Gastrocnemius medialis (tissue), 4 donors: Measurements from ENCODE around the gene SLC35C1. TPM values are rescaled to one million over a fixed set of nuclear protein-coding genes. Genes with fewer than 3 reads are reported as not detected.

Source experiments
- ATAC-seq, 2 donors: fragments of 150-250 bp; one replicate each; pipeline ENCODE4 v1.9.1; 2016
- DNase-seq, 2 donors: peaks; one replicate each; pipeline ENCODE4 v3.0.0-alpha.2; 2019
- H3K27ac ChIP-seq, 4 donors: fragments of 200-600 bp; sonication (generic); 1 replicate in 1 of 4; 2 replicates in 3 of 4; pipeline ENCODE4 v1.5.1; 2016 to 2018; ENCODE audit warnings: mild to moderate bottlenecking in 2 of 4, moderate library complexity in 1 of 4
- H3K27me3 ChIP-seq, 3 donors: fragments of 200-600 bp; sonication (generic) in 2 of 3; 1 replicate in 1 of 3; 2 replicates in 2 of 3; pipeline versions ENCODE4 v1.5.1 to v1.6.0; 2016 to 2019; ENCODE audit warnings: mild to moderate bottlenecking in 1 of 3, moderate library complexity in 1 of 3
- H3K36me3 ChIP-seq, 2 donors: fragments of 200-600 bp; sonication (generic) in 1 of 2; one replicate each; pipeline ENCODE4 v1.5.1; 2017 to 2018
- H3K4me1 ChIP-seq, 2 donors: fragments of 200-600 bp; sonication (generic) in 1 of 2; one replicate each; pipeline ENCODE4 v1.5.1; 2016 to 2017; ENCODE audit warnings: mild to moderate bottlenecking in 2 of 2
- H3K4me3 ChIP-seq, 4 donors: fragments of 200-600 bp; sonication (generic) in 3 of 4; 1 replicate in 1 of 4; 2 replicates in 3 of 4; pipeline ENCODE4 v1.5.1; 2016 to 2019; ENCODE audit warnings: mild to moderate bottlenecking in 2 of 4
- H3K9me3 ChIP-seq, 3 donors: fragments of 200-600 bp; sonication (generic) in 2 of 3; 1 replicate in 1 of 3; 2 replicates in 2 of 3; pipeline ENCODE4 v1.5.1; 2016 to 2019
- POLR2A ChIP-seq, 2 donors: fragments of 450-650 bp; IDR thresholded peaks; one replicate each; pipeline ENCODE4 v1.6.1; 2017; ENCODE audit warnings: antibody characterized with exemption in 2 of 2, mild to moderate bottlenecking in 2 of 2, moderate library complexity in 2 of 2
- in situ Hi-C, 4 donors: fragments of 200-750 bp; cut with MboI; loops; one replicate each; pipeline versions ENCODE4 v1.15.0 to v1.8.0; 2017; ENCODE audit warnings: low sequenced_read_pairs in 4 of 4
- intact Hi-C: fragments of 100-400 bp; cut with DNase I; formaldehyde crosslinking; loops from one replicate; pipeline ENCODE4 v1.15.1; 2023; ENCODE audit warnings: low total_unique reads
- total RNA-seq, 4 donors: library from RNA; depleted of rRNA; stranded (reverse); fragments of >200 nt; gene quantifications; one replicate each; pipeline versions ENCODE4 v1.1.0 to v1.2.3, GENCODE V29; 2016
- TF ChIP-seq, protein P1 (sequence below), 5 experiments: fragments of 450-650 bp in 3 of 5; fragments of 200-600 bp in 2 of 5; sonication (generic) in 2 of 5; IDR thresholded peaks in 4 of 5; conservative IDR thresholded peaks in 1 of 5; 1 replicate in 4 of 5; 2 replicates in 1 of 5; pipeline ENCODE4 v1.5.1; 2016 to 2019; ENCODE audit warnings: antibody characterized with exemption in 5 of 5, mild to moderate bottlenecking in 3 of 5, moderate library complexity in 3 of 5

SLC35C1 gene
- total RNA-seq, 4 donors from 2014 or later = 4.8 to 11.7 (median 7.8) TPM

DNA sequence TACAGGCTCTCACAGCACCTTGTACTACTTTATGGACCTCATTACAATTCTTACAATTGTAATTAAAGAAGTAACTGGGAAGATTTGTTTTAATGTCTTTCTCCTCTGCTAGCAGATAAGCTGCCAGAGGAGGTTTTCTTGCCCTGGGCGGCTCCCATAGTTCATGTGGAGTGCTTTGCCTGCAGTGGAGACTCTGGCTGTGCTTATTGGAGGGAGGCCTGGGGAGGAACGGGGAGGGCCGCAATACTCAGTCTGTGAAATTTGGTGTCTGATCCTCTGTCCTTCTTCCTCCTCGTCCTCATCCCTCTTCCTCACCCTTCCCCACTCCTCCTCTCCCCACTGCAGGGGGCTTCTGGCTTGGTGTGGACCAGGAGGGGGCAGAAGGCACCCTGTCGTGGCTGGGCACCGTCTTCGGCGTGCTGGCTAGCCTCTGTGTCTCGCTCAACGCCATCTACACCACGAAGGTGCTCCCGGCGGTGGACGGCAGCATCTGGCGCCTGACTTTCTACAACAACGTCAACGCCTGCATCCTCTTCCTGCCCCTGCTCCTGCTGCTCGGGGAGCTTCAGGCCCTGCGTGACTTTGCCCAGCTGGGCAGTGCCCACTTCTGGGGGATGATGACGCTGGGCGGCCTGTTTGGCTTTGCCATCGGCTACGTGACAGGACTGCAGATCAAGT is 5.6 kb downstream of the SLC35C1 start:
- H3K27ac ChIP-seq = no peak overlapping the region
- intact Hi-C loops (no loop called here), in situ Hi-C loops (no loop called here)
- H3K27me3 ChIP-seq = no peaks in the 10 kb centered on the region
- DNase-seq = no peak
- no peak for ATAC-seq
- TF ChIP-seq POLR2A (IDR thresholded peaks at IDR 0.05) = no peak
- TF ChIP-seq, protein P1, sequence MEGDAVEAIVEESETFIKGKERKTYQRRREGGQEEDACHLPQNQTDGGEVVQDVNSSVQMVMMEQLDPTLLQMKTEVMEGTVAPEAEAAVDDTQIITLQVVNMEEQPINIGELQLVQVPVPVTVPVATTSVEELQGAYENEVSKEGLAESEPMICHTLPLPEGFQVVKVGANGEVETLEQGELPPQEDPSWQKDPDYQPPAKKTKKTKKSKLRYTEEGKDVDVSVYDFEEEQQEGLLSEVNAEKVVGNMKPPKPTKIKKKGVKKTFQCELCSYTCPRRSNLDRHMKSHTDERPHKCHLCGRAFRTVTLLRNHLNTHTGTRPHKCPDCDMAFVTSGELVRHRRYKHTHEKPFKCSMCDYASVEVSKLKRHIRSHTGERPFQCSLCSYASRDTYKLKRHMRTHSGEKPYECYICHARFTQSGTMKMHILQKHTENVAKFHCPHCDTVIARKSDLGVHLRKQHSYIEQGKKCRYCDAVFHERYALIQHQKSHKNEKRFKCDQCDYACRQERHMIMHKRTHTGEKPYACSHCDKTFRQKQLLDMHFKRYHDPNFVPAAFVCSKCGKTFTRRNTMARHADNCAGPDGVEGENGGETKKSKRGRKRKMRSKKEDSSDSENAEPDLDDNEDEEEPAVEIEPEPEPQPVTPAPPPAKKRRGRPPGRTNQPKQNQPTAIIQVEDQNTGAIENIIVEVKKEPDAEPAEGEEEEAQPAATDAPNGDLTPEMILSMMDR (IDR thresholded peaks at IDR 0.05 in 4 of 5, conservative IDR thresholded peaks at IDR 0.05 in 1 of 5) = no peak
- peaks cover 26 to 28% of the 10 kb centered on the region in 2 donors for H3K4me1 ChIP-seq
- no peak overlapping the region for H3K4me3 ChIP-seq
- no peaks in the 10 kb centered on the region for H3K9me3 ChIP-seq
- H3K36me3 ChIP-seq = peaks cover 0 to 35% of the 10 kb centered on the region in 2 donors

DNA sequence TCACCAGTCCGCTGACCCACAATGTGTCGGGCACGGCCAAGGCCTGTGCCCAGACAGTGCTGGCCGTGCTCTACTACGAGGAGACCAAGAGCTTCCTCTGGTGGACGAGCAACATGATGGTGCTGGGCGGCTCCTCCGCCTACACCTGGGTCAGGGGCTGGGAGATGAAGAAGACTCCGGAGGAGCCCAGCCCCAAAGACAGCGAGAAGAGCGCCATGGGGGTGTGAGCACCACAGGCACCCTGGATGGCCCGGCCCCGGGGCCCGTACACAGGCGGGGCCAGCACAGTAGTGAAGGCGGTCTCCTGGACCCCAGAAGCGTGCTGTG is 6.1 kb downstream of the SLC35C1 start:
- H3K27me3 ChIP-seq = no peaks in the 10 kb centered on the region
- intact Hi-C loops = no loop called here
- ATAC-seq = no peak
- no peaks in the 10 kb centered on the region for H3K9me3 ChIP-seq
- no peak overlapping the region for H3K4me3 ChIP-seq
- H3K36me3 ChIP-seq = peaks cover 0 to 35% of the 10 kb centered on the region in 2 donors
- TF ChIP-seq POLR2A (IDR thresholded peaks at IDR 0.05) = no peak
- TF ChIP-seq, protein P1 (IDR thresholded peaks at IDR 0.05 in 4 of 5, conservative IDR thresholded peaks at IDR 0.05 in 1 of 5) = no peak
- DNase-seq = no peak
- H3K27ac ChIP-seq = no peak overlapping the region
- in situ Hi-C loops = no loop called here
- H3K4me1 ChIP-seq = peaks cover 21 to 23% of the 10 kb centered on the region in 2 donors

DNA sequence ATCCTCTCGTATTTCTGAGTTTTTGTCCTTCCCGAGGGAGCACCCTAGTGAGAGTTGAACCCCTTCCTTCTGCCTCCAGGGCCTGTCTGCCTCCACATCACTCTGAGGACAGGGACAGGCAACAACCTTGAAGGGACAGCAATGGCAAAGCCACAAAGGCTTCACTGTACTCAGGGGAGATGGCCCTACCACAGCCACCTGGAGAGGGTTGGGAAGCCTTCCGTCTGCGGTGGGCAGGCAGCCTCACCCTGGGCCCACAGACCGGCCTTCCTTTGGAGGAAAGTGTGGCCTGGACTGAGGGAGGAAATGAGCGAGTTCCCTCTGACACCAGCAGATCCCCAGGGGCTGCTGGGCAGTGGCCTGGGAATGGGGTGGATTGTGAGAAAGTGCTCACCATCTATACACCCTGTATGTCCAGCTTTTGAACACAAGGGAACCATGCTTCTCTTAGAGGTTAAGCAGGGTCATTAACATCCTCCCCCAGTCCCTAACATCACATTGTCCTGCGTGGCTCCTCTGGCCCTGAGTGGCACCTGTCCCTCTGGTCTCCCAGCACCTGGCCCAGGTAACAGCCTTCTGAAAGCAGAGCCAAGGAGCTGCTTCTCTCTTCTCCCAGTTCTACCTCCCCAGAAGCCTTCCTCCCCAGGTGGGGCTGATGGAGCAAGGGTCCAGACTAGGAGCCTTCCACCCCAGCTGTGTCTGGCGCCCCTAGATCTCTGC is 6.8 kb downstream of the SLC35C1 start:
- ATAC-seq = no peak
- in situ Hi-C loops = no loop called here

DNA sequence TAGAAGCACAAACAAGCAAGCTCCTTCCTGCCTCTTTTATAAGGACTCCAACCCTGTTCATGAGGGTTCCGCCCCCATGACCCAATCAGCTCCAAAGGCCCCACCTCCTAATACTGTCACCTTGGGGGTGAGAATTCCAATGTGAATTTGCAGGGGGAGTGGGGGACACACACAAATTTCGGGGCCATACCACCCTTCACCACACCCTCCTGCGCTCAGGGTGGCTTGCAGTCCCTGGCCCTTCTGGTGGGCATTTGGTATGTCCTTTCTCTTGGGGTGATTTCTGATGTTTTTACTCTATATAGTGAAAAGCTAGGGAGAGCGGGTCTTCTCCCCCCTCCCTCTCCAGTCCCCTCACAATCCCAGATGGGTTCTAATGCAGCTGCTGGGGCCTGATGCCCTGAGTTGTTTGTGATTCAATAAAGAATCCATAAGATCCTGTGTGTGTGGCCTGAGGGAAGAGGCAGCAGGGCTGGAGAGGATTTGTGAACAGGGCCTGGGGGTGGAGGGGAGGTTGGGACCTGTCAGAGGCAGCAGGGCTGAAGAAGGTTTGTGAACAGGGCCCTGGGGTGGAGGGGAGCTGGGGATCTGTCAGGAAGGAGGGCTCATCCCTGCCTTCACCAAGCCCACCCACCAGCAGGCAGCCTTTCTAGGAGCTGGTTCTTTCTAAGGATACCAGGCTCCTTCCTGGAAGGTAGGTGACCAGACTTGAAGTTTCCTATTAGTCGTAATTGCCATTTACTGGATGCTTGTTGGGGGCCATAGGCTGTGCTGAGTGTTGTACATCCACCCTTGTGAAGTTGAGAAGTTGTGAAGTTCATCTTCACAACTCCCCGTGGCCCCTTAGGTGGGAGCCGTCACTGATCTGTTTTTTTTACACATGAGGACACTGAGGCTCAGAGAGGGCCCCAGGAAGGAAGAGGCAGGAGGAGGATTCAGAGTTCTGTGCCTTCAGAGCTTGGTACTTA is 7.9 kb downstream of the SLC35C1 start:
- peaks cover 3 to 6% of the 10 kb centered on the region in 2 donors for H3K4me1 ChIP-seq
- no peak for TF ChIP-seq POLR2A (IDR thresholded peaks at IDR 0.05)
- TF ChIP-seq, protein P1 (IDR thresholded peaks at IDR 0.05 in 4 of 5, conservative IDR thresholded peaks at IDR 0.05 in 1 of 5) = no peak
- ATAC-seq (no peak), DNase-seq (no peak)
- intact Hi-C loops = no loop called here
- H3K9me3 ChIP-seq = no peaks in the 10 kb centered on the region
- peaks cover 0 to 35% of the 10 kb centered on the region in 2 donors for H3K36me3 ChIP-seq
- no peaks in the 10 kb centered on the region for H3K27me3 ChIP-seq
- H3K4me3 ChIP-seq = no peak overlapping the region
- no peak overlapping the region for H3K27ac ChIP-seq
- in situ Hi-C loops = no loop called here

More for the DNA sequence above, 6.8 kb downstream of the SLC35C1 start:
- intact Hi-C loops = no loop called here
- Histone ChIP-seq H3K27me3 (no peaks in the 10 kb centered on the region), H3K36me3 (peaks cover 0 to 35% of the 10 kb centered on the region in 2 donors), H3K9me3 (no peaks in the 10 kb centered on the region), H3K4me3 (no peak overlapping the region), H3K4me1 (peaks cover 15 to 17% of the 10 kb centered on the region in 2 donors), H3K27ac (no peak overlapping the region)
- TF ChIP-seq POLR2A (IDR thresholded peaks at IDR 0.05) = no peak
- TF ChIP-seq, protein P1 (IDR thresholded peaks at IDR 0.05 in 4 of 5, conservative IDR thresholded peaks at IDR 0.05 in 1 of 5) = no peak
- DNase-seq = no peak
